Forelimb muscle (tissue), 1 donor: ENCODE data around the gene PPM1F. TPM values are rescaled to one million over a fixed set of nuclear protein-coding genes. Genes with fewer than 3 reads are reported as not detected.

Experiments used
- DNase-seq: peaks from one replicate; pipeline ENCODE4 v3.0.0-alpha.2; 2013; ENCODE audit warnings: low read depth
- polyA plus RNA-seq: library from polyadenylated mRNA; unstranded; fragments of 120-200 nt; gene quantifications from one replicate; pipeline ENCODE4 v1.2.1, GENCODE V29; 2013; ENCODE audit not compliant: insufficient read length

Gene PPM1F
- polyA plus RNA-seq, 1 donor, result 48.6 TPM

- DNase-seq, result no peak
Observed at GRCh38 chr22:21961127-21961867, 8.6 kb upstream of the PPM1F start.

- no peak for DNase-seq
Observed at GRCh38 chr22:21960200-21961126, 7.8 kb upstream of the PPM1F start.

- DNase-seq, result no peak
Observed at GRCh38 chr22:21959274-21960074, 6.8 kb upstream of the PPM1F start.

- no peak for DNase-seq
Observed at GRCh38 chr22:21958360-21959273, 6.0 kb upstream of the PPM1F start.

- no peak for DNase-seq
Observed at GRCh38 chr22:21951931-21952465, 650 bp downstream of the PPM1F start.

GRCh38 chr22:21951062-21951461 is 1.6 kb downstream of the PPM1F start:
- no peak for DNase-seq

- no peak for DNase-seq
Observed at GRCh38 chr22:21949948-21950347, 2.7 kb downstream of the PPM1F start.

- DNase-seq, result no peak
Observed at GRCh38 chr22:21949569-21949918, 3.1 kb downstream of the PPM1F start.

- no peak for DNase-seq
Observed at GRCh38 chr22:21948824-21949568, 3.7 kb downstream of the PPM1F start.

- no peak for DNase-seq
Observed at GRCh38 chr22:21948390-21948789, 4.3 kb downstream of the PPM1F start.

GRCh38 chr22:21947040-21948014 is 5.3 kb downstream of the PPM1F start:
- no peak for DNase-seq

- no peak for DNase-seq
Observed at GRCh38 chr22:21946262-21946925, 6.3 kb downstream of the PPM1F start.

- no peak for DNase-seq
Observed at GRCh38 chr22:21945453-21946261, 7.0 kb downstream of the PPM1F start.

- no peak for DNase-seq
Observed at GRCh38 chr22:21944871-21945270, 7.8 kb downstream of the PPM1F start.

GRCh38 chr22:21943571-21944448 is 8.8 kb downstream of the PPM1F start:
- no peak for DNase-seq
